Colonic mucosa (tissue), 4 donors: Measurements from ENCODE around the gene SULT1C4. TPM values are rescaled to one million over a fixed set of nuclear protein-coding genes. Genes with fewer than 3 reads are reported as not detected.

Source experiments
- DNase-seq: peaks from one replicate; pipeline ENCODE4 v3.0.0-alpha.2; 2020
- H3K27ac ChIP-seq: fragments of 200-600 bp; one replicate; pipeline ENCODE4 v1.8.0; 2021
- H3K27me3 ChIP-seq: fragments of 200-600 bp; one replicate; pipeline ENCODE4 v1.8.0; 2021
- H3K36me3 ChIP-seq: fragments of 200-600 bp; one replicate; pipeline ENCODE4 v1.8.0; 2021
- H3K4me1 ChIP-seq: fragments of 200-600 bp; one replicate; pipeline ENCODE4 v1.8.0; 2021; ENCODE audit warnings: mild to moderate bottlenecking
- H3K4me3 ChIP-seq: fragments of 200-600 bp; one replicate; pipeline ENCODE4 v1.8.0; 2021
- H3K9ac ChIP-seq, 2 donors: one replicate each; pipeline ENCODE4 v1.7.0; 2013; ENCODE audit warnings: control low read depth in 2 of 2, low read depth in 2 of 2, low read length in 2 of 2
- H3K9me3 ChIP-seq: fragments of 200-600 bp; one replicate; pipeline ENCODE4 v1.8.0; 2021
- intact Hi-C: fragments of 100-400 bp; cut with DNase I; formaldehyde crosslinking; loops from one replicate; pipeline ENCODE4 v1.14.1; 2022
- total RNA-seq, 2 donors: library from RNA; stranded (reverse); fragmentation: NEBNext Ultra II Directional in 1 of 2; extraction: Animal tissue kit (Norgen Biotek cat#: 25700) in 1 of 2; gene quantifications; one replicate each; pipeline ENCODE4 v1.2.1, GENCODE V29; 2021
- TF ChIP-seq, protein P1 (sequence below): fragments of 200-600 bp; IDR thresholded peaks from one replicate; pipeline ENCODE4 v1.8.0; 2022; ENCODE audit warnings: antibody characterized with exemption, mild to moderate bottlenecking
- donor health status: healthy.
- donor health status: DM: no; HTN: no; CAD: no.
- donor health status: DM: no; HTN: no; CAD: no.

SULT1C4 gene
- total RNA-seq, 2 donors from 2014 or later = 0.59 to 2.0 TPM

DNA sequence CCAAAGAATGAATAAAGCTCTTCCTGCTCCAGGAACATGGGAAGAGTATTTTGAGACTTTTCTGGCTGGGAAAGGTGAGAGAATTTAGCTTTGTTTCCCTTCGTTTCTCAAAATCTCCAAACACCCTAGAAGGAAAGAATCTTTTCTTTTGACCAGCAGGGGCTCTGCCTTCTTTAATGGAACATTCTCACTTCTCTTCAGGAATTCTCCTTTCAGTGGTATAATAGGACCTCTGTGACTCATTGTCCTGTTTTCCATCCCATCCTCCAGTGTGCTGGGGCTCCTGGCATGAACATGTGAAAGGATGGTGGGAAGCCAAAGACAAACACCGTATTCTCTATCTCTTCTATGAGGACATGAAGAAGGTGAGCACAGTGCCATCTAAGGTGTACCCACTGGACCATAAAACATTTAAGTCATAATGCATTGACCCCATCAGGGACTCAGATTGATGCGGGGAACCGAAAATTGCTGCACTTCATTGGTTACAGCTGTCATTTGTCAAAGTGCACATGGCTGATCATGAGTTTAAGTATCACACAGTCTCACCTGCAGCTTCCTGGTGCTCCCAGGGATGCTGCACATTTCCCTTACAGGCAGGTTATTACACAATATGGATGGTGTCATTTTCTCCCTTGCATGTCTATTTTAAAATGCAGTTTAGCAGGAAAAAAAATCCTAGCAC, 5.5 kb downstream of the SULT1C4 start:
- Histone ChIP-seq H3K9ac (no peak overlapping the region), H3K4me3 (no peak overlapping the region), H3K4me1 (no peaks in the 10 kb centered on the region), H3K9me3 (no peaks in the 10 kb centered on the region), H3K36me3 (no peaks in the 10 kb centered on the region), H3K27me3 (no peaks in the 10 kb centered on the region), H3K27ac (no peak overlapping the region)
- no peak for DNase-seq
- intact Hi-C loops = no loop called here
- TF ChIP-seq, protein P1, sequence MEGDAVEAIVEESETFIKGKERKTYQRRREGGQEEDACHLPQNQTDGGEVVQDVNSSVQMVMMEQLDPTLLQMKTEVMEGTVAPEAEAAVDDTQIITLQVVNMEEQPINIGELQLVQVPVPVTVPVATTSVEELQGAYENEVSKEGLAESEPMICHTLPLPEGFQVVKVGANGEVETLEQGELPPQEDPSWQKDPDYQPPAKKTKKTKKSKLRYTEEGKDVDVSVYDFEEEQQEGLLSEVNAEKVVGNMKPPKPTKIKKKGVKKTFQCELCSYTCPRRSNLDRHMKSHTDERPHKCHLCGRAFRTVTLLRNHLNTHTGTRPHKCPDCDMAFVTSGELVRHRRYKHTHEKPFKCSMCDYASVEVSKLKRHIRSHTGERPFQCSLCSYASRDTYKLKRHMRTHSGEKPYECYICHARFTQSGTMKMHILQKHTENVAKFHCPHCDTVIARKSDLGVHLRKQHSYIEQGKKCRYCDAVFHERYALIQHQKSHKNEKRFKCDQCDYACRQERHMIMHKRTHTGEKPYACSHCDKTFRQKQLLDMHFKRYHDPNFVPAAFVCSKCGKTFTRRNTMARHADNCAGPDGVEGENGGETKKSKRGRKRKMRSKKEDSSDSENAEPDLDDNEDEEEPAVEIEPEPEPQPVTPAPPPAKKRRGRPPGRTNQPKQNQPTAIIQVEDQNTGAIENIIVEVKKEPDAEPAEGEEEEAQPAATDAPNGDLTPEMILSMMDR = no peak

DNA sequence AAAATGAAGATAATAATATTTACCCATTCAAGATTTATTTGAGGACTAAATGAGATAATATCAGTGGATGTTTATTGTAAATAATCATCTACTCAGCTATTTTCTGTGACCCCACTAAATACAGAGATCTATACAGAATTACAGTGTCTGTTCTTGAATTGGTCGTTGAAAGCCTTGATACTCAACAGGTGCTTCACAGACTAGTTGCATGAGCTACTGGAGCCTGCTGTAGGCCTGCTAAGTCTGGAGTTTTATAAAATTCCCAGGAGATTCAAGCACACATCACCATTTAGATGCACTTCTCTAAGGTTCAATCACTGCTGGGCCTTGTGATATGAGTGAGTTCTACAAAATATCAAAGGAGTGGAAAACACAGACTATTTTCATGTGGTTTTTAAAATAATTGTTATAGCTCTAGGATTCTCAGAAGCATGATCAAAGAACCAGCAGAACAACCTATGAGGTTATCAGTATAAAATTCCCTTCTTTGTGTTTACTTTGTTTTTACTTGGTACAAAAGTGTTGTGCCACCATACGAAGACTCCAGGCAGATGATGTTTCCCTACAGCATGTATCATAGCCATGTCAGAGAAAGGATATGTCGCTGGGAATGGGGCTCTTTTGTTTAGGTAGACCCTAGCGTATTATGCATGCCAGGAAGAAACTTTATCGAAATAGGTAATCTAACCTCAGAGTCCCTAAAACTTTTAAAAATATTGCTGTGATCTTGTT, 7.1 kb downstream of the SULT1C4 start:
- Histone ChIP-seq H3K9ac (no peak overlapping the region), H3K4me3 (no peak overlapping the region), H3K27ac (no peak overlapping the region), H3K9me3 (no peaks in the 10 kb centered on the region), H3K36me3 (no peaks in the 10 kb centered on the region), H3K27me3 (no peaks in the 10 kb centered on the region), H3K4me1 (no peaks in the 10 kb centered on the region)
- TF ChIP-seq, protein P1 = no peak
- no peak for DNase-seq
- intact Hi-C loops = no loop called here

DNA sequence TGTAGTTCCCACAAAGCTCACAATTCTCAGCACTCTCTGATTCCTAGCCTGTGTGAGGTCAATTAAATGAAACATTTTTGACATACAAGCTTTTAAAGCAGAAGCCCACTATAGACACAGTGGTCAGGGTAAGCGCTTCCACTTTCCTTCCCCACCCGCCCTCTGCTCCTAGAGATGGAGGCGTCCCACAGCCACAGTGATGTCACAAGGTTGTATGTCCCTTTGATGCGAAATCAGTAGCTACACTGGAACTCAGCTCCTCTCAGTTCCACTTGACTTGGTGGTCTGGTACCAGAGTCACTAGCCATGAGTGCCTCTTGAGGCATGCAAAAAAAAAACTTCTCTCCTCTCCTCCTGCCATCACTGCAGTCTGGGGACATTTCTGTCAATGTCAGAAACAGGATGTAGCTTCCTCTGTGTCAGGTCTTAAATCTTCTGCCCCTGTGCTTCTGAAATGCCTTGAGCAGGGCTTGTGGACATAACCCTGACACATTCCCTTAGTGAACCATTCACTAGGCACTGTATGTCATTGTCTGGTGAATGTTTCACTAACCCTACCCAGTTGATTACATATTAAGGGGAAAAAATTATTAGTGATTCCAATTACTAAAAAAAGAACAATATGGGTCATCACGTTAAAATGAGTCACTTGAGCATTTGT, 7.8 kb downstream of the SULT1C4 start:
- Histone ChIP-seq H3K4me1 (no peaks in the 10 kb centered on the region), H3K27me3 (no peaks in the 10 kb centered on the region), H3K27ac (no peak overlapping the region), H3K4me3 (no peak overlapping the region), H3K9ac (no peak overlapping the region), H3K9me3 (no peaks in the 10 kb centered on the region), H3K36me3 (no peaks in the 10 kb centered on the region)
- no peak for DNase-seq
- intact Hi-C loops = no loop called here
- TF ChIP-seq, protein P1 = no peak

DNA sequence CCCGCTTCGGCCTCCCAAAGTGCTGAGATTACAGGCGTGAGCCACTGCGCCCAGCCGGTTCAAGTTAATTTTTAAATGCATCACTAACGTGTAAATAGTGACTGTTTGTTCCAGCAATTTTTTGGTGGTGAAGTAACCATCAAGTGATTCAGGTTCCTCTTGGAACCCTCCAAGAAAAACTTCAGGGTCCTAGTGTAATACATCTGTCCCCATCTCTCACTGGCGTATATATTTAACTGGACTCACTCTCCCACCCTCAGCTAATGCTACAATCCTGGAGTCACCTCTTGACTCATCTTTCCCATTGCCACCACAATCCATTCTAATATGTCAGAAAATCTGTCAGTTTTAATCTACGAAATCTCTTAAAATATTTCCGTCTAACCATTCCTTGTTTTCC, 10.3 kb downstream of the SULT1C4 start:
- no peak for DNase-seq
- intact Hi-C loops = no loop called here

DNA sequence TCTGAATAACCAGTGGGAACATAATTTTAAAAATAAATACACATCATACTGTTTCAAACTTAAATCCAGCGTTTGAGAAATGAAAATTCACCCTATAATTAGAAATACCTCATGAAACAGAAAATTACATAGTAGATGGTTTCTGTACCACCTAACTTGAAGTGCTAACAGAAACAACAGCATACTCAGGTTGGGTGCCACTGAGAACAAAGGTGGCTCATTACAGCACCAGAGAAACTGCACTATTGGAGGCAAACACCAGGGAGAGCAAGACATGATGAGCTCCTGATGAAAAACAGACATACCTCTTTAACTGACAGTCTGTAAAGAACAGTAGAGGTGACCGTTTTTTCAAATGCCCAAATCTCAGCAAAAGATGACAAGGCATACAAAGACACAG, 12.6 kb downstream of the SULT1C4 start:
- H3K9ac ChIP-seq = no peak overlapping the region
- H3K27ac ChIP-seq = no peak overlapping the region
- no peak for DNase-seq
- no peaks in the 10 kb centered on the region for H3K4me1 ChIP-seq
- intact Hi-C loops = no loop called here
- H3K4me3 ChIP-seq = no peak overlapping the region
- H3K36me3 ChIP-seq = no peaks in the 10 kb centered on the region
- H3K9me3 ChIP-seq = no peaks in the 10 kb centered on the region
- TF ChIP-seq, protein P1 = no peak
- no peaks in the 10 kb centered on the region for H3K27me3 ChIP-seq

More for the DNA sequence above, 10.3 kb downstream of the SULT1C4 start:
- TF ChIP-seq, protein P1 = no peak
- Histone ChIP-seq H3K4me3 (no peak overlapping the region), H3K27me3 (no peaks in the 10 kb centered on the region), H3K9ac (no peak overlapping the region), H3K4me1 (no peaks in the 10 kb centered on the region), H3K9me3 (no peaks in the 10 kb centered on the region), H3K36me3 (no peaks in the 10 kb centered on the region), H3K27ac (no peak overlapping the region)
